BJ (cell line): ENCODE data around the gene RHCG. TPM values are rescaled to one million over a fixed set of nuclear protein-coding genes. Genes with fewer than 3 reads are reported as not detected.

Experiments used
- CTCF ChIA-PET: fragments of 350-600 bp; formaldehyde crosslinking; extraction: SDS; loops from one replicate; lab custom pipeline; 2021; ENCODE audit warnings: antibody characterized with exemption, inconsistent platforms; lab: Yijun Ruan, JAX
- POLR2A ChIA-PET: fragments of 300-600 bp; sonication (Branson Sonifier 250); formaldehyde crosslinking; extraction: SDS; loops from one replicate; lab custom pipeline; 2021; ENCODE audit warnings: antibody characterized with exemption; lab: Charles Lee
- DNase-seq: peaks from one replicate; pipeline ENCODE4 v3.0.0-alpha.2; 2011; ENCODE audit warnings: low read depth
- H3K27me3 ChIP-seq: 2 replicates; pipeline ENCODE4 v1.6.0; 2011; ENCODE audit warnings: low read length; ENCODE audit not compliant: control insufficient read depth, insufficient read depth
- H3K36me3 ChIP-seq: 2 replicates; pipeline ENCODE4 v1.5.1; 2011; ENCODE audit warnings: low read length; ENCODE audit not compliant: control insufficient read depth, insufficient read depth
- H3K4me3 ChIP-seq: 2 replicates; pipeline ENCODE4 v1.5.1; 2011; ENCODE audit warnings: low read depth, mild to moderate bottlenecking, control low read depth, low read length
- CTCF ChIP-seq: IDR thresholded peaks from 2 replicates; pipeline ENCODE4 v1.5.1; 2011; ENCODE audit warnings: low read depth, mild to moderate bottlenecking, control low read depth, inconsistent platforms, low read length, moderate library complexity; ENCODE audit not compliant: insufficient read depth
- polyA plus RNA-seq: library from polyadenylated mRNA; depleted of rRNA; stranded (reverse); fragments of >200 nt; gene quantifications from 2 replicates; pipeline ENCODE4 v1.2.3, GENCODE V29; 2011

Gene RHCG
- polyA plus RNA-seq, 1 experiment: not detected

DNA sequence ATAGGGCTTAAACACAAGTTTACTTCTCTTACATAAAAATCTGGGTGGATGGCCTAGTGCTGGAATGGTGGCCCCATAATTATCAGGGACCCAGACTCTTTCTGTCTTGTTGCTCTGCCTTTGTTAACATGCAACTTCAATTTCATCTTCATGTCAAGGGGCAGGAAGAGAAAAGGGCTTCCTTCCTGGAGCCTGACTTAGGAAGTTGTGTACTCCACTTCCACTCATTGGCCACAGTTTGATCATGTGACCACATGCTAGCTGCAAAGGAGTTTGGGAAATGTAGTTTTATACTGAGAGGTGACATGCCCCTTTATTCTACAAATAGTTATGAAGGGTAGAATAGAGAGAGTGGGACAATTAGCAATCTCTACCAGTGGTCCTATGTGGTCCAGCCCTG lies 39.3 kb downstream of the RHCG start:
- H3K36me3 ChIP-seq: no peaks in the 10 kb centered on the region
- ChIA-PET CTCF (interaction anchor here (2.0 to 3.0 kb wide), 2 partner anchors 13 to 99 kb away, joined by 6 to 21 read pairs; no protein-coding TSS in a partner anchor), POLR2A (no interaction called here)
- peaks cover 5% of the 10 kb centered on the region for H3K27me3 ChIP-seq
- no peak for TF ChIP-seq CTCF
- no peak overlapping the region for H3K4me3 ChIP-seq
- no peak for DNase-seq

DNA sequence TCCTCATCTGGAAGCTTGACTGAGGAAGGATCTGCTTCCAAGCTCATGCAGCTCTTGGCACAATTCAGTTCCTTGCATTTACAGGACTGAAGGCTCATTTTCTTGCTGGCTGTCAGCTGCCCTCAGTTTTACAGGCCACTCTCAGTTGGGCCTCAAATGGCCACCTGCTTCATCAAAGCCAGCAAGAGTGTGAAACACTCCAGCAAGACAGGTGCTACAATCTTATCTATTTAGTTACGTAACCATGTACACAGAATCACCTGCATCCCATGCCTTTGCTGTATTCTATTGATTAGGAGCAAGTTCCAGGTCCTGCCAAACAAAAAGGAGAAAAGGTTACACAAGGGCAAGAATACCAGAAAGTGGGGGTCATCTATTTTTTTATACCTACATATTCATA lies 40.8 kb downstream of the RHCG start:
- DNase-seq: no peak
- Histone ChIP-seq H3K4me3 (no peak overlapping the region), H3K27me3 (peaks cover 9% of the 10 kb centered on the region), H3K36me3 (no peaks in the 10 kb centered on the region)
- TF ChIP-seq CTCF: no peak
- ChIA-PET POLR2A (no interaction called here), CTCF (interaction anchor here (3.0 kb wide), 1 partner anchor 11 kb away, joined by 21 read pairs; no protein-coding TSS in a partner anchor)

- no peak for DNase-seq
- Histone ChIP-seq H3K36me3 (no peaks in the 10 kb centered on the region), H3K4me3 (no peak overlapping the region), H3K27me3 (peaks cover 35% of the 10 kb centered on the region)
- CTCF ChIA-PET: interaction anchor here (0.6 to 1.9 kb wide), 4 partner anchors 8 to 154 kb away, joined by 3 to 6 read pairs (median 4); no protein-coding TSS in a partner anchor
- no peak for TF ChIP-seq CTCF
- POLR2A ChIA-PET: no interaction called here
These were observed 44.0 kb downstream of the RHCG start for GRCh38 chr15:89452330-89452836.

DNA sequence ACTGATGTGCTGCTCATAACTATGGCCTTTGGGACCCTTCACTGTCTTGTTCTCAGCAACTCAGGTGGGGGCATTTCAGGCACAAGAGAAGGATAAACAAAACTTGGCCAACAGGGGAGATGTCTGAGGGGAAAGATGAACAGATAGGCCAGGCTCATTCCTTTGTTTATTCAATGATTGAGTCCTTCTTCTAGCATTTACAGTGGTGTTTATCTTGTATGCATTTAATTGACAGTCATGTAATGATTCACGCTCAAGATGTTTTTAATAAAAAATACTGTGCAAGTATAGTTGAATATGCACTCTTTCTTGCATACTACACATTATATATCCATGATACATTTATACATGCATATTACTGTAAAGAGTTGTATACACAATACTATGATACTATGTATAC lies 44.5 kb downstream of the RHCG start:
- peaks cover 37% of the 10 kb centered on the region for H3K27me3 ChIP-seq
- no peak overlapping the region for H3K4me3 ChIP-seq
- DNase-seq: no peak
- ChIA-PET POLR2A (no interaction called here), CTCF (interaction anchor here (1.4 to 1.9 kb wide), 3 partner anchors 8 to 93 kb away, joined by 3 to 6 read pairs (median 4); no protein-coding TSS in a partner anchor)
- no peak for TF ChIP-seq CTCF
- H3K36me3 ChIP-seq: no peaks in the 10 kb centered on the region

DNA sequence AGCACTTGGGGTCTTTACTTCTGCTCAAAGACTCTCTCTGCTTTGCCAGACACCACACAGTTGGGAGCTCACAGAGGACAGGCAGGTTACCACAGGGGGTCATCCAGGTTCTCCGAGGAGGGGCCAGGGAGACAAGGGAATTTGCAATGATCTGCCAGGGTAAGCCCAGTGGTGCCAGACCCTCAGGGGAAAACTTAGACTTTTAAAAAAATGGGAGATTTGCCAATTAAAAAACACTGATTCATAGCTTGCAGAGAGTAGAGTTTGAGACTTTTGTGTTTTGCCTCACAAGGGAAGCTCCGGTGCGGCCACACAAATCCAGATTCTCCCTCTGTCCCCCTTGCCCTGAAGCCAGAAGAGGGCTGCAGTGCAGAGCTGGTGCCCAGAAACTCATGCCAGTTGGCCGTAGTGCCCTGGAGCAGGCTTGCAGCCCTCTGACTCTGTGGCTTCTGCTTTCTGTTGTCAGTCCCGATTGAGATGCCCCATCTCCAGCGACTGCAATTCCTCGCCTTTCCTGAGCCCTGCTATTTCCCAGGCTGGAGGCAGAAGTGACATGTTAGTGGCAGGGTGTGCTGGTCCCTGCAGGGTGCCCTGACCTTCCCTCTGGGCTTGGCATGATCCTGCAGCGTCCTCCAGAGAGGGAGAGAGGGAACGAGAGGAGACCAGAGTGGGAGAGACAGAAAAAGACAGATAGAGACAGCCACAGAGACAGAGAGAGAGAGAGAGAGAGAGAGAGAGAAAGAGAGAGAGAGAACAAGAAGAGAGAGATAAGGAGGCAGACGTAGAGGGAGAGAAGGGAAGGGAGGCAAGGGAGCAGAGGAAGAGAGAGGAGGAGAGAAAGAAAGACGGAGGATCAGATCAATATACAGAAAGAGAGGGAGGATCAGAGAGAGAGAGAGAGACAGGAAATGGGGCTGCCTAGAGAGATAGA lies 46.0 kb downstream of the RHCG start:
- POLR2A ChIA-PET: no interaction called here

More for the DNA sequence above, 46.0 kb downstream of the RHCG start:
- Histone ChIP-seq H3K36me3 (no peaks in the 10 kb centered on the region), H3K27me3 (peaks cover 42% of the 10 kb centered on the region), H3K4me3 (no peak overlapping the region)
- CTCF ChIA-PET: interaction anchor here (0.9 to 9.3 kb wide), 4 partner anchors 20 to 244 kb away, joined by 3 to 69 read pairs (median 6); no protein-coding TSS in a partner anchor
- no peak for TF ChIP-seq CTCF
- DNase-seq: no peak
